GM13977 (cell line): ENCODE measurements around the gene IL23A.

Source experiments
- DNase-seq: peaks from one replicate; pipeline ENCODE4 v3.0.0; 2012; ENCODE audit warnings: low spot score
- in situ Hi-C: fragments of 300-500 bp; cut with MboI; formaldehyde crosslinking; loops from one replicate; pipeline ENCODE4 v1.12.0; 2022; ENCODE audit warnings: low sequenced_read_pairs, low pct_unique_long_range_greater_than_20kb, mixed read lengths, inconsistent platforms; ENCODE audit not compliant: unreplicated experiment
- TF ChIP-seq, protein P1 (sequence below): IDR thresholded peaks from 2 replicates; pipeline ENCODE4 v1.5.1; 2012; ENCODE audit warnings: mild to moderate bottlenecking, control low read depth; ENCODE audit not compliant: insufficient read depth; ENCODE audit errors: extremely low read depth, missing control alignments

IL23A gene

DNA sequence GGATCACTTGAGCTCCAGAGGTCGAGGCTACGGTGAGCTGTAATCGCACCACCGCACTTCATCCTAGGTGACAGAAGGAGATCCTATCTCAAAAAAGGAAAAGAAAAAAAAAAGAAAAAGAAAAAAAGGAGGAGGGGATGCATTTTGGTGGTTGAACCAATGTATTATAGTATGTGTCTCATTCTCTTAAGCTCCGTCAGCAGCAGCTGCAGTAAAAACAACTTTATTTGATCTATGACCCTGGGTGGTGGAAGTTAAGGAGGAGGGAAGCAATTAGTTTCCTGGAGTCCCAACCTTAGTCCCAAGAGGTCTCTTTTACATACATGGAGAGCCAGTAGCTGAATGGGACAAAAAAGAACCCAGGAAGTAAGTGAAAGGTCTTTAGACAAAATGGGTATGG, 50.7 kb downstream of the IL23A start:
- in situ Hi-C loops, result no loop called here
- no peak for DNase-seq
- TF ChIP-seq, protein P1, sequence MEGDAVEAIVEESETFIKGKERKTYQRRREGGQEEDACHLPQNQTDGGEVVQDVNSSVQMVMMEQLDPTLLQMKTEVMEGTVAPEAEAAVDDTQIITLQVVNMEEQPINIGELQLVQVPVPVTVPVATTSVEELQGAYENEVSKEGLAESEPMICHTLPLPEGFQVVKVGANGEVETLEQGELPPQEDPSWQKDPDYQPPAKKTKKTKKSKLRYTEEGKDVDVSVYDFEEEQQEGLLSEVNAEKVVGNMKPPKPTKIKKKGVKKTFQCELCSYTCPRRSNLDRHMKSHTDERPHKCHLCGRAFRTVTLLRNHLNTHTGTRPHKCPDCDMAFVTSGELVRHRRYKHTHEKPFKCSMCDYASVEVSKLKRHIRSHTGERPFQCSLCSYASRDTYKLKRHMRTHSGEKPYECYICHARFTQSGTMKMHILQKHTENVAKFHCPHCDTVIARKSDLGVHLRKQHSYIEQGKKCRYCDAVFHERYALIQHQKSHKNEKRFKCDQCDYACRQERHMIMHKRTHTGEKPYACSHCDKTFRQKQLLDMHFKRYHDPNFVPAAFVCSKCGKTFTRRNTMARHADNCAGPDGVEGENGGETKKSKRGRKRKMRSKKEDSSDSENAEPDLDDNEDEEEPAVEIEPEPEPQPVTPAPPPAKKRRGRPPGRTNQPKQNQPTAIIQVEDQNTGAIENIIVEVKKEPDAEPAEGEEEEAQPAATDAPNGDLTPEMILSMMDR, result no peak
